WTC11 (cell line): ENCODE data around the gene CNNM3. TPM values are rescaled to one million over a fixed set of nuclear protein-coding genes. Genes with fewer than 3 reads are reported as not detected.

Experiments
- ATAC-seq: fragments of 200-7000 bp; cut with Tn5 transposase; 2 replicates; pipeline ENCODE4 v1.10.0; 2021; ENCODE audit warnings: mild to moderate bottlenecking, moderate library complexity
- CTCF ChIA-PET: fragments of 300-600 bp; sonication (Branson Sonifier 250); formaldehyde crosslinking; loops from one replicate; lab custom pipeline; 2021; ENCODE audit warnings: antibody characterized with exemption; lab: Charles Lee
- POLR2A ChIA-PET: fragments of 350-600 bp; sonication (Branson Sonifier 250); formaldehyde crosslinking; loops from one replicate; lab custom pipeline; 2021; ENCODE audit warnings: antibody characterized with exemption; lab: Charles Lee
- DNase-seq: peaks from one replicate; pipeline ENCODE4 v3.0.0; 2021; ENCODE audit warnings: low spot score
- H3K27ac Mint-ChIP-seq: 2 replicates; pipeline ENCODE4 v1.8.0; 2021; ENCODE audit warnings: mixed read lengths
- H3K27me3 Mint-ChIP-seq: 2 replicates; pipeline ENCODE4 v1.8.0; 2021; ENCODE audit warnings: low read depth, mild to moderate bottlenecking, moderate library complexity, mixed read lengths
- H3K36me3 Mint-ChIP-seq: 2 replicates; pipeline ENCODE4 v1.8.0; 2021; ENCODE audit warnings: mixed read lengths
- H3K4me1 Mint-ChIP-seq: 2 replicates; pipeline ENCODE4 v1.8.0; 2022; ENCODE audit warnings: mixed read lengths
- H3K4me3 Mint-ChIP-seq: 2 replicates; pipeline ENCODE4 v1.8.0; 2021; ENCODE audit warnings: mild to moderate bottlenecking, moderate library complexity, mixed read lengths
- H3K9me3 Mint-ChIP-seq: 2 replicates; pipeline ENCODE4 v1.8.0; 2021; ENCODE audit warnings: mixed read lengths
- ATF2 ChIP-seq: sonication (generic); formaldehyde crosslinking; IDR thresholded peaks from 2 replicates; pipeline ENCODE4 v1.8.1; 2022; ENCODE audit warnings: low read depth, missing genetic modification reagents, borderline replicate concordance
- ATF3 ChIP-seq: sonication (generic); formaldehyde crosslinking; conservative IDR thresholded peaks from 2 replicates; pipeline ENCODE4 v1.8.1; 2022; ENCODE audit warnings: mild to moderate bottlenecking, missing genetic modification reagents
- CDX4 ChIP-seq: fragments of 250-450 bp; sonication (Bioruptor Pico); IDR thresholded peaks from 2 replicates; pipeline ENCODE4 v1.9.0; 2021; ENCODE audit warnings: moderate library complexity, mild to moderate bottlenecking, inconsistent platforms, borderline replicate concordance
- E2F1 ChIP-seq: sonication (generic); formaldehyde crosslinking; IDR thresholded peaks from 2 replicates; pipeline ENCODE4 v1.8.0; 2022; ENCODE audit warnings: mild to moderate bottlenecking, missing genetic modification reagents
- E2F5 ChIP-seq: sonication (generic); formaldehyde crosslinking; IDR thresholded peaks from 2 replicates; pipeline ENCODE4 v1.8.1; 2022; ENCODE audit warnings: mild to moderate bottlenecking, moderate library complexity, missing genetic modification reagents
- EMX1 ChIP-seq: fragments of 250-450 bp; sonication (Bioruptor Pico); IDR thresholded peaks from 2 replicates; pipeline ENCODE4 v1.8.0; 2021; ENCODE audit warnings: mild to moderate bottlenecking
- FOXJ3 ChIP-seq: sonication (generic); formaldehyde crosslinking; IDR thresholded peaks from 2 replicates; pipeline ENCODE4 v1.9.0; 2021; ENCODE audit warnings: missing genetic modification reagents, mild to moderate bottlenecking, borderline replicate concordance
- FOXK1 ChIP-seq: sonication (generic); formaldehyde crosslinking; IDR thresholded peaks from 2 replicates; pipeline ENCODE4 v1.8.0; 2022; ENCODE audit warnings: mild to moderate bottlenecking, moderate library complexity, missing genetic modification reagents
- HMGA2 ChIP-seq: fragments of 250-450 bp; sonication (Bioruptor Pico); IDR thresholded peaks from 2 replicates; pipeline ENCODE4 v1.4.0; 2021; ENCODE audit warnings: mild to moderate bottlenecking, moderate library complexity
- JAZF1 ChIP-seq: fragments of 250-450 bp; sonication (Bioruptor Pico); IDR thresholded peaks from 2 replicates; pipeline ENCODE4 v1.9.0; 2021; ENCODE audit warnings: moderate library complexity, mild to moderate bottlenecking, inconsistent platforms
- KAT7 ChIP-seq: sonication (generic); formaldehyde crosslinking; IDR thresholded peaks from 2 replicates; pipeline ENCODE4 v1.8.1; 2023; ENCODE audit warnings: missing genetic modification reagents, mild to moderate bottlenecking, borderline replicate concordance
- MXD4 ChIP-seq: fragments of 250-450 bp; sonication (Bioruptor Pico); IDR thresholded peaks from 2 replicates; pipeline ENCODE4 v1.8.0; 2021; ENCODE audit warnings: mild to moderate bottlenecking, moderate library complexity, borderline replicate concordance
- NFYB ChIP-seq: sonication (generic); formaldehyde crosslinking; conservative IDR thresholded peaks from 2 replicates; pipeline ENCODE4 v1.8.0; 2022; ENCODE audit warnings: low read depth, missing genetic modification reagents
- NR2C2 ChIP-seq: sonication (generic); formaldehyde crosslinking; IDR thresholded peaks from 2 replicates; pipeline ENCODE4 v1.8.0; 2022; ENCODE audit warnings: mild to moderate bottlenecking, missing genetic modification reagents
- PRRX2 ChIP-seq: fragments of 250-450 bp; sonication (Bioruptor Pico); IDR thresholded peaks from 2 replicates; pipeline ENCODE4 v1.8.0; 2021; ENCODE audit warnings: mild to moderate bottlenecking
- RELA ChIP-seq: sonication (generic); formaldehyde crosslinking; IDR thresholded peaks from 2 replicates; pipeline ENCODE4 v1.8.1; 2022; ENCODE audit warnings: missing genetic modification reagents, mild to moderate bottlenecking, borderline replicate concordance
- TEAD1 ChIP-seq: sonication (generic); formaldehyde crosslinking; IDR thresholded peaks from 2 replicates; pipeline ENCODE4 v1.8.0; 2022; ENCODE audit warnings: mild to moderate bottlenecking, missing genetic modification reagents
- USF1 ChIP-seq: sonication (generic); formaldehyde crosslinking; IDR thresholded peaks from 2 replicates; pipeline ENCODE4 v1.8.0; 2022; ENCODE audit warnings: mild to moderate bottlenecking, missing genetic modification reagents
- ZNF219 ChIP-seq: sonication (generic); formaldehyde crosslinking; IDR thresholded peaks from 2 replicates; pipeline ENCODE4 v1.8.0; 2023; ENCODE audit warnings: missing genetic modification reagents, mild to moderate bottlenecking, borderline replicate concordance
- ZNF263 ChIP-seq: sonication (generic); formaldehyde crosslinking; IDR thresholded peaks from 2 replicates; pipeline ENCODE4 v1.8.1; 2022; ENCODE audit warnings: low read depth, mild to moderate bottlenecking, moderate library complexity, missing genetic modification reagents
- ZNF281 ChIP-seq: sonication (generic); formaldehyde crosslinking; IDR thresholded peaks from 2 replicates; pipeline ENCODE4 v1.8.0; 2023; ENCODE audit warnings: mild to moderate bottlenecking, missing genetic modification reagents
- ZNF317 ChIP-seq: sonication (generic); formaldehyde crosslinking; IDR thresholded peaks from 2 replicates; pipeline ENCODE4 v1.8.1; 2023; ENCODE audit warnings: low read depth, mild to moderate bottlenecking, moderate library complexity, missing genetic modification reagents, borderline replicate concordance
- ZNF396 ChIP-seq: fragments of 250-450 bp; sonication (Bioruptor Pico); IDR thresholded peaks from 2 replicates; pipeline ENCODE4 v1.8.0; 2021; ENCODE audit warnings: mild to moderate bottlenecking, moderate library complexity, borderline replicate concordance
- ZNF512 ChIP-seq: sonication (generic); formaldehyde crosslinking; IDR thresholded peaks from 2 replicates; pipeline ENCODE4 v1.8.1; 2022; ENCODE audit warnings: missing genetic modification reagents, borderline replicate concordance
- total RNA-seq: library from RNA; stranded (reverse); gene quantifications from 3 replicates; pipeline ENCODE4 v1.2.3, GENCODE V29; 2021

The CNNM3 gene
- total RNA-seq, 1 experiment from 2014 or later: 34.9 TPM

GRCh38 chr2:96816127-96816835 is at the start of gene CNNM3 (continued):
- no peak for TF ChIP-seq E2F1
- TF ChIP-seq KAT7: no peak
- no peak for TF ChIP-seq ZNF263 (CRISPR knock-in tag)
- TF ChIP-seq RELA (CRISPR knock-in tag): no peak
- no peak for TF ChIP-seq ZNF512
- TF ChIP-seq HMGA2 (CRISPR knock-in tag): no peak
- no peak for TF ChIP-seq NR2C2
- no peak for TF ChIP-seq ATF3 (CRISPR knock-in tag)
- 0 out of 2 replicates have a peak, but pooled peaks have one; percentile 39 for TF ChIP-seq E2F5
- TF ChIP-seq CDX4 (CRISPR knock-in tag): no peak
- no peak for TF ChIP-seq FOXJ3 (CRISPR knock-in tag)
- no peak for TF ChIP-seq ZNF219
- TF ChIP-seq MXD4 (CRISPR knock-in tag): no peak
- TF ChIP-seq FOXK1: peak; percentile 86
- TF ChIP-seq ZNF396 (CRISPR knock-in tag): no peak
- no peak for TF ChIP-seq ATF2 (CRISPR knock-in tag)

GRCh38 chr2:96767135-96767871 is 48.8 kb upstream of the CNNM3 start:
- H3K27ac Mint-ChIP-seq: no peak overlapping the region; the same call in 1 of the 2 replicates
- peaks cover 2% of the 10 kb centered on the region for H3K27me3 Mint-ChIP-seq
- POLR2A ChIA-PET: no interaction called here
- no peak overlapping the region for H3K4me3 Mint-ChIP-seq
- CTCF ChIA-PET: interaction anchor here (0.8 kb wide), 1 partner anchor 218 kb away, joined by 3 read pairs; no protein-coding TSS in a partner anchor
- H3K9me3 Mint-ChIP-seq: no peaks in the 10 kb centered on the region
- H3K36me3 Mint-ChIP-seq: no peaks in the 10 kb centered on the region
- ATAC-seq (no peak), DNase-seq (no peak)
- H3K4me1 Mint-ChIP-seq: peaks cover 37% of the 10 kb centered on the region
- TF ChIP-seq USF1: no peak
- TF ChIP-seq PRRX2 (CRISPR knock-in tag): no peak
- TF ChIP-seq JAZF1: no peak
- no peak for TF ChIP-seq ZNF281 (CRISPR knock-in tag)
- TF ChIP-seq ZNF512: no peak
- TF ChIP-seq ZNF317 (CRISPR knock-in tag): no peak
- no peak for TF ChIP-seq TEAD1
- no peak for TF ChIP-seq NFYB (CRISPR knock-in tag)
- TF ChIP-seq EMX1 (CRISPR knock-in tag): no peak
